Transverse colon (tissue), 3 donors: ENCODE results near the gene PKD1.

ENCODE experiments used
- CTCF ChIP-seq, 5 experiments: fragments of 200-600 bp in 3 of 5; fragments of 450-650 bp in 2 of 5; sonication (generic) in 3 of 5; IDR thresholded peaks; 1 replicate in 2 of 5; 2 replicates in 3 of 5; pipeline ENCODE4 v1.5.1; 2016 to 2017; ENCODE audit warnings: antibody characterized with exemption in 5 of 5, inconsistent platforms in 3 of 5, mild to moderate bottlenecking in 2 of 5, moderate library complexity in 1 of 5
- EP300 ChIP-seq: sonication (generic); formaldehyde crosslinking; IDR thresholded peaks from one replicate; pipeline ENCODE4 v1.6.1; 2017; ENCODE audit warnings: antibody characterized with exemption, low read depth
- POLR2A ChIP-seq: fragments of 450-650 bp; IDR thresholded peaks from one replicate; pipeline ENCODE4 v1.6.1; 2016; ENCODE audit warnings: antibody characterized with exemption, mild to moderate bottlenecking, moderate library complexity

DNA sequence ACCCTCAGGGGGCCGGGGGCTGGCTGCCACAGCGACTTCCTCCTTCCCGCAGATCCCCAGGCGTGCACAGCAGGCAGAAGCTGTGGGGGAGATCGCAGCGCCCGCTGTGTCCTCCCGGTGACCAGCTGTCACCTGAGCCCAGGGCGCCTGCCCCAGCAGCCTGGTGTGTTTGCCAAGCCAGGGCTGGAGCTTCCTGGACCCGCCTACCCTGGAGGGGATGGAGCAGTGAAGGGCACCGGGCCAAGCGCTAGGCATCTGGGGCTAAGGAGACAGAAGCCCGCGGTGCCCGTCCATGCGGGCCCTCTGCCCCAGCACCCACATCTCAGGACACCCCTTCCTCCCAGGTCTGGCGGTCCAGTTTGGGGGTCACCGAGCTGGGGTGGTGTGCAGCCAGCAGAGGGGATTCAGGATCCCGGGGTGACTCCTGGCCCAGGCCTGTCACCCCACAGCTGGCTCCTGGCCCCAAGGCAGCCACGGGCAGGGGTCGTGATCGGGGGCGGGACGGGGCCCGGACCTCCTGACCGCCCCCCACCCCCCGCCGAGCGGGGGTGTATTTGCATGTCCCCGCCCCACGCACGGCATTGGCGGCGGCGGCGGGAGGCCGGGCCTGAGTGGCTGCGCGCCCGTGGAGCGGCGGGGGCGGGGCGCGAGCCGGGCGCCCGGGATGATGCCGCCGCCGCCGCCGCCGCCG, 12.4 kb upstream of the PKD1 start, which contains the start of gene RAB26:
- TF ChIP-seq POLR2A (peak; percentile 67), CTCF (IDR thresholded peaks at IDR 0.05) (no peak), EP300 (no peak)
